Activated CD4-positive, CD25-positive, alpha-beta regulatory T cell treated with anti-CD3 and anti-CD28 coated beads, Interleukin-2, amount 50 U/mL, for 72 hours (primary cell): Measurements from ENCODE around the gene HMGN1.

ENCODE experiments used
- DNase-seq: peaks from one replicate; pipeline ENCODE4 v3.0.0; 2021

HMGN1 gene

DNA sequence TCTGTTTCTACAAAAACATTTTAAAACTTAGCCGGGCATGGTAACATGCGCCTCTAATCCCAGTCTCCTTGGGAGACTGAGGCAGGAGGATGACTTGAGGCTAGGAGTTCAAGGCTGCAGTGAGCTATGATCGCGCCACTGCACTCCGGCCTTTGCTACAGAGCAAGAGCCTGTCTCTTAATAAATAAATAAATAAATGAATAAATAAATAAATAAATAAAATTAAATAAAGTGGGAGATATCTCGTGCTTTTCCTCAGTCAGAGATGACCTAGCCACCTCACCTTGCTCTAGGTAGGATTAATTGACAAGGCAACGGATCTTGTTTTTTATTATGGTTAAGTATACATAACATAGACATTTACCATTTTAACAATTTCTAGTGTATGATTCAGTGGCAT lies 21.2 kb downstream of the HMGN1 start:
- no peak for DNase-seq

DNA sequence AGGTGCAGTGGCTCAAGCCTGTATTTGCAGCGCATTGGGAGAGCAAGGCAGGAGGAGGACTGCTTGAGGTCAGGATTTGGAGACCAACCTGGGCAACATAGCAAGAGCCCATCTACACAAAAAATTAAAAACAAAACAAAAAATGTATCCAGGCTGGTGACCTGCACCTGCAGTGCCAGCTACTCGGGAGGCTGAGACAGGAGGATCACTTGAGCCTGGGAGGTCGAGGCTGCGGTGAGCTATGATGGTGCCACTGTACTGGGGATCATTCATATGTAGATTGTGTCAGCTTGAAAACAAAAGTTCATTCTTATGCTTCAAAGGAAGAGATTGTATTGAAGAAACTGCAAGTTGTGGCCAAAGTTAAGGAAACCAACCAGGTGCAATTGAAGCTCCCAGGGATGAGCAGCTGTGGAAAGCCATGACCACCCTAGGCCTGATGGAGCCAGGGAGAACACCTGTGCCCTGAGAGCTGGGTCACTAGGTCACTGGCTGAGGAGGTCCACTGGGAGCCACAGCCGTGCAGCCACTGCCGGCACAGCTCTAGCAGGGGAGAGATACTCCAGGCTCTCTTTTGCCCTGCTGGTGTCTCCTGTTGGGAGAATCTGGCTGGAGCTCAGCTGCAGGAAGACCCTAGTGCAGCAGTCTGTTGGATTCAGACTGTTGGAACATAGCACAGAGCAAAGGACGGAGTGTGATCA lies 22.1 kb downstream of the HMGN1 start:
- DNase-seq: no peak

DNA sequence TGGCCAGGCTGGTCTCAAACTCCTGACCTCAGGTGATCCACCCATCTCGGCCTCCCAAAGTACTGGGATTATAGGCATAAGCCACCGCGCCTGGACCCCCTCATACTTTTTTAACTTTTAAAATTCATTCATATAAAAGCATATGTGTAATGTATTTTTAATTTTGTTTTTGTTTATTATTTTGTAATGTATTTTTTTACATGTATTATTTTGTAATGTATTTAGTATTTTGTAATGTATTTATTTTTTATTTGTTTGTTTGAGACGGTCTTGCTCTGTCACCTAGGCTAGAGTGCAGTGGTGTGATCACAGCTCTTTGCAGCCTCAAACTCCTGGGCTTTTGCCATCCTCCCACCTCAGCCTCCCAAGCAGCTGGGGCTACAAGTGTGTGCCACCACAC lies 23.4 kb downstream of the HMGN1 start:
- no peak for DNase-seq

DNA sequence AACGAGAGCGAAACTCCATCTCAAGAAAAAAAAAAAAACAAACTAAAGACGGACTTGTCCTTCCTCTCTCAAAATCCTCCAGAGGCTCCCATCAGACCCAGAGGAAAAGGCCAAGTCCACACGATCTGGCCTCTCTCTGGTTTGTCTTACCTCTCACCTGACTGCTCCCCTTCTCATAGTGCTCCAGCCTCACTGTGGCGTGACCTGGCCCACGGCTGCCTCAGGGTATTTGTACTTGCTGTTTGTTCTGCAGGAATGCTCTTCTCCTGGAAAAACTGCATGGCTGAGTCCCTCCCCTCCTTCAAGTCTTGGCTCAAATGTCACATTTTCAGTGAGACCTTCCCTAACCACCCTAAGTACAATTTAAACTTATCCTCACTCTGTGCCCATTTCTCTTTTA lies 27.5 kb downstream of the HMGN1 start:
- DNase-seq: no peak

DNA sequence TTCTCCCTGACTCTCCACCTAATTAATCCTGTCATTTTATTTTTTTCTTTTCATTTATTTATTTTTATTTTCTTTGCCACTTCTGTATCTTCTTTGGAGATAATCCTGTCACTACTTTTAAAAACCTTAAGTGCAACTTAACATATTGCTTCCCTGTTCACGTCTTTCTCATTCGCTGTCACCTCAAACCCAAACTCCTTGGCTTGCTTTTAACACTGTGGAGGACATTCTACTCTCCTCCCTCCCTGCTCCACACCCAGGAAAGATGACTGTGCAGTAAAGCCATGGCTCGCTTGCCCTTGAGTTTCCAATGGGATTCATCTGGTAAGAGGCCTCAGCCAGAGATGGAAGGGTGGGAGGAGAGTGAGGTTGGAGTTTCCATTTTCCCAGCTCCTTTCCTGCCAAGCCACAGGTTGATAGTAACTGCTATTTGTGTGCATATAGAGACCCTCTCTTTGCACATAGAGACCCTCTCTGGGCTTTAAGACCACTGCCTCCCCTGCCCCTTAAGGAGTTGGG lies 29.0 kb downstream of the HMGN1 start:
- DNase-seq: no peak

DNA sequence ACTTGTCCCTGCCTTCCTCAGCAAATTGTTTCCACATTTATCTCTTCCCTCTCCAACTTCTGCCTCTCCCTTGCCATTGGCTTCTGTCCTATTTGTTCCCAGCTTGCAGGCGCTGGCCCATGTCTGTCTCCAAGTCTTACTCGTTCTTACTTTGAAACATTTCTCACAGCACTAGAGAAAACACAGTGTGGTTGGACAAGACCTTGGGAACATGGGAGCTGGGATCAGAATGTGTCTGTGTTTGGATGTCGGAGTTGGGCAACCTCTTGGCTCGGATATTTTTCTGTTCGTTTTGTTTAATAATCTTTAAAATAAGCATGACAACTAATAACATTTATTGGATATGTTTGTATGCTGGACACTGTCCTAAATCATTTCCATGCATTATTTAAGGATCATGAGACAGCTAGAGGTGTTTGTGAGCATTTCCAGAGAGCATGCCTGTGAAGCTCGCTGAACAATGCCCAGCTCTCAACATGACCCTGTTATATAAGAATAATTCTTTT lies 29.6 kb downstream of the HMGN1 start:
- DNase-seq: no peak

DNA sequence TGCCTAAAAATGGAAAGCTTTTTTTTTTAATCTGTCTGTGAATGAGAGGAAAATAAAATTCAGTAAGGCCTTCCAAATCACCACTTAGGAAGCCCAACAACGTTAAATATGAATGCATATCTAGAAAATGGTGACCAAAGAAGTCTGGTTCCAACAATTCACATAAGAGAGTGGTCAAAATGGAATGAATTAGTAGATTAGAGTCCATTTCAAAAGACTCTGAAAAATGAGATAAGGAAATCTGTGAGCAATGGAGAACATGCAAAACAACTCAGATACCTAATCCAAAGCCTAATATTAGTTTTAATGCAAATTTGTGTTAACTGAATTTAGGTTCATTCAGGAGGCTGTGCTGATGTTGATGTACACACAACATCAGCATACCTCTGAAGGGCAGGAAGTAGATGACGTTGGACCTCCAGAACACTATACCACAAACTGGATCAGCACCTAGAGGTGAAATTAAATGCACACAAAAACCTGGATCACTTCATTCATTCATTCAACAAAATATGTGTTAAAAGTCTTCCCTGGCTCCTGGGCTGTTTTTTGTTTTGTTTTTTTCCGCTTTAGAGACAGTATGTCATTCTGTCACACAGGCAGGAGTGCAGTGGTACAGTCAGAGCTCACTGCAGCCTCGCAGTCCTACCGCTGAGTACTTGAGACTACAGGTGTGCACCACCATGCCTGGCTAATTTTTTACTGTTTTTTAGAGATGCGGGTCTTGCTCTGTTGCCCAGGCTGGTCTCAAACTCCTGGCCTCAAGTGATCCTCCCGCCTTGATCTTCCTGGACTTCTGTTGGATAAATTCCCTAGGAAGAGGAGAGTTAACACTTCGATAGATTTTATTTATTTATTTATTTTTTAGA lies 30.6 kb downstream of the HMGN1 start:
- DNase-seq: no peak

DNA sequence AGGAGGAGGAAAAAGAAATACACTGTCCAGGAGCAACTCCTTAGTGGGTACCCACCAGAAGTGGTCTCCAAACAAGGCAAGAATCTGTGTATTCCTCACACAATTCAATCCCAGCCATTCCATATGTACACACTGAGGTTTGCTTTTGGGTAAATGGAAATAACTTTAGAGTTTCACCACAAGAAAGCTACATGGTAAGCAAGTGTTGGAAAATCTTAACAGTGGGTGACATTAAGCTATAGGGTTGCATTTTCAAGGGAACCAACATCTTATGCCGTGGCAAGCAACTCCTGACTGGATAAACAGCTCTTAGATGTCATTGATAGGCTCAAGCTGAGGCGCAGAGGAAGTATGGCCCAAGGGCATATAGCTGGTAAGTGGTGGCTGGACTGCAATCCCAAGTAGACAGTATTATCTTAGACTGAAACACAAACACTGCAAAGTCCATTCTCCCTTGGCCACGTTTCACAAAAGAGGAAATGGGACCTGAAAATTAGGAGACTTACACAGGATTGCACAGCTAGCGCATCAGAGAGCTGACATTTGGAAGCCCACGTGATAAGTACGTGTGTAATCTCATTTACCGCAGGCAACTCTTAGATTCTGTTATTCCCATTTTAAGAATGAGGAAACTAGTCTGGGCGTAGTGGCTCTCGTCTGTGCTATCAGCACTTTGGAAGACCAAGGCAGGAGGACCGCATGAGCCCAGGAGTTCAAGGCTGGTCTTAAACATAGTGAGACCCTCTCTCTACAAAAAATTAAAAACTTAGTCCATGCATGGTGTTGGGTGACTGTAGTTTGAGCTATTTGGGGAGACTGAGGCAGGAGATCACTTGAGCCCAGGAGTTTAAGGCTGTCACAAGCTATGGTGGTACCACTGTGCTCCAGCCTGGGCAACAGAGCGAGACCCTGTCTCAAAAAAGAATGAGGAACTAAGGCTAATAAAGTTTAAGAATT lies 31.5 kb downstream of the HMGN1 start:
- no peak for DNase-seq

DNA sequence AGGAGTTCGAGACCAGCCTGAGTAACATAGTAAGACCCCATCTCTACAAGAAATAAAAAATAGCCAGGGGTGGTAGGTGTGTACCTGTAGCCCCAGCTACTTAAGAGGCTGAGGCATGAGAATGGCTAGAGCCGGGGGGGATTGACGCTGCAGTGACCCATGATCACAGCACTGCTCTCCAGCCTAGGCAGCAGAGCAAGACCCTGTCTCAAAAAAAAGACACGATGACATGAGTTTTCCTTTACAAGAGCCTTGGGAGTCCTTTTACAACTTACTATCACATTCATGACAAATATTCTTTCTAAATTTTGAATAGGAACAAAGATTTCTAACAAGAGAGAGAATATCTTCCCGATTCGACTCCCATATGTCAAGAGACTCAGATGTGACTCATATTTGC lies 32.2 kb downstream of the HMGN1 start:
- DNase-seq: no peak

DNA sequence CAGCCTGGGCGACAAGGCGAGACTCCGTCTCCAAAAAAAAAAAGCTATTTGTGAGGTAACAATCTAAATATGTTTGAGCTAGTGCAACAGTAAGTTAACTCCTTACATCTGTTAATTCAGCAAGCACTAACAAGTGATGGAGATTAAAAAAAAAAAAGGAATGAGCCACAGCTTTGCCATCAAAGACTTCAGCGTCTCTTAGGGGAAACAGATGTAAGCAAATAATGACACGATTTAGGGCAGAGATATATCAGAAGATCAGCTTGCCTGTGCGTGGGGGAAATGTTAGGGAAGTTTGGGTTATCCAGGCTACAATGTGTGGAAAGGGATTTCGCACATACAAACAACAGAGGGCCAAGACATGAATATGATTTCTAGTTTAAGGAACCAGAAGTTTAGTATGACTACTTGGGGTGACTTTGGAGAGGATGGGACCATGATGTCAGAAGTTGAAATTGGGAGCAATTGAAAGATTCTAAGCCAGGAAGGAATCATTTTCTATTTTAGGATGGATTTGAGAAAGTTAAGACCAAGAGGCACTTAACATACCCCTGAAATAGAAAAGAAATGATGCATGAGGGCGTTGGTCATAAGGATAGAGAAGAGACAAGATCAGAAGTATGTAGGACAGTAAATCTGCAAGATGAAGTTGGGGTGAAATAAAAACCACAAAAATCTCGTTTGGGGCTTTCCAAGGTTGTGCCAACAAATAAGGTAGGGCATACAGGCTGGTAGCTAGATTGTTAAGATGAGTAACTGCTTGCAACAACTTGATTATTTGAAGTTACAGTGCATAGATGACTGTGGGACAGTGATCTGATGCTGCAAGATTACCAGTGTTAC lies 33.1 kb downstream of the HMGN1 start:
- DNase-seq: no peak

DNA sequence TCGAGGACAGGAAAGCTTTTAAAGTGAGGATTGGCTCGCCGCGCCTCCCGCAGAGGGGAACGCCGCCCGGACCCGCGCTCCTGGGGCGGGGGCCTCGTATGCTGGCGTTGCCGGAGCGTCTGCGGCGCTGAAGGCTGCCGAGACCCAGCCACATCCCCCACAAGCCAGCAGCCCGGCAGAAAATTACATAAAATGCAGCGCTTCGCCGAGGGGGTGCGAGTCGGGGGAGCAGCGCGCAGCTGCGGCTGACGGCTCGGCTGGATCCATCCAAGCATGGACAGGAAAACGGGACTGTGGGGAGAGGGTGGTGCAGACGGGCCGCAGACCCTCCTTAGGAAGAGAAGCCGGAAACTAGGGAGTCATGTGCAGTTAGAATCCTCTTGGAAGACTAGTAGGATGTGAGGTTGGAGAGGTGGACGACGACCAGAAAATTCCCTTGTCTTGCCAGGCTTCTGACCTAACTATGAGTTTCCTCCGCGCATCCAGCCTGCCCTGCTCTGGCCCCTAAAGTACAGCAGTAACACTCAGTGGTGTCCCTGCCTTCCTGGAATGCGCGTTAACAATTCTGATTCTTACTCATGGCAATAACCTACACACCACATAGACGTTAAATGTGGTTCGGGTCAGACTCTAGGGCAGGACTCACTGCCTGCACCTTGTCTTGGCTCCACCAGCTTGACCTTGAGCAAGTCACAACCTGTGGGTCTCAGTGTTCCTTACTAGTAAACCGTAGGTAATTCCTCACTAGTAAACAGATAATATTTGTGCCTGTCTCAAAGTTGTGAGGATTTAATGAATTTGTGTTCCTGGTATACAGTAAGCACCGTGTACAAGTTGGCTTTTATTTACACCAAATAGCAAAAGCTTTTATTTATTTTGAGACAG lies 34.5 kb downstream of the HMGN1 start:
- peak; percentile 51 for DNase-seq

DNA sequence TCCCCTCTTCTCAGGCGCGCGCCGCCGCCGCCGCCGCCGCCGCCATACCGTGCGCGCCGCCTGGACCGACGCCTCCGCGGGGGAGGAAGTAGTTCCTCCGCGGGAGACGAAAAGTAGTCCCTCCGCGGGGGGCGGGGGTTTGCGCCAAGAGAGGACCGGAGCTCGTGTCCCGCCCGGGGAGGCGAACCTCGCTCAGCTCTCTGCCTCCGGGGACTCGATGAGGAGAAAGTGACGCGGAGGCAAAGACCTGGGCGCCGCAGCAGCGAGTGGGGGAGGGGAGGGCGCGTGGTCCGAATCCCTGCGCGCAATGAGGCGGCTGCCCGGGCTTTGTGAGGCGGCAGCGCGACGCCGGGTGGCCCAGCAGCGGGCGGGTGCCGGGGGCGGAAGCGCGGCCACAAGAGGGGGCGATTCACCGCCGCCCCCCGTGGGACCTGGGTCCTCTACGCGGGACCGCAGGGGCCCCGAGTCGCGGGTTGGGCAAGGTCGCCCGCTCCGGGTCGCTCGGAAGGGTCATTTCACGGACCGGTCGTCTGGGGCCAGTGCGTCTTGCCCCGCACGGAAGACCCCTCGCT lies 35.2 kb downstream of the HMGN1 start, which contains the start of gene BRWD1:
TSS of gene BRWD1 (minus strand) at position 62 of the 572 bp plus-strand sequence. CDS start 141 bp downstream, outside the sequence.
- DNase-seq: peak; percentile 82

DNA sequence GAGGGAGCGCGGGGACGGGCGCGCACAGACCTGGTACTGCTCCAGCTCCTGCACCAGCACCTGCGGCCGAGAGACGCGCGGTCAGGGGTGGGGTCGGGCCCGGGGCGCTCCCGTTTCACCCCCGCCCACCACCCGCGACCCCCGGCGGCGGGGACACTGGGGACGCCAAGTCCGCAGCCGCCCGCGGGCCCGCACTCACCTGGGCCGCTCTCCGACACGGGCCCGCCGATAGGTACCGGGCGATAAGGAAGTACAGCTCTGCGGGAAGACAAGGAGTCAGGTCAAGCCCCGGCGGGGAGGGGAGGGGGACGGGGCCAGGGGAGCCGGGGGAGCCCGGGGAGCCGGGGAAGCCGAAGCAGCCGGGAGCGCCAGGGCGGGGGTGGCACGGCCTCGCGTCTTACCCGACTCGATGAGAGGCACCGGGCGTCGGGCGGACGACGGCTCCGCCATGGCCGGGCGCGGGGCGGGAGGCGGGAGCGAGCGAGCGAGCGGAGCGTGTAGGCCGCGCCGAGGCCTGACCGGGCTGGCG lies 35.8 kb downstream of the HMGN1 start:
- no peak for DNase-seq

DNA sequence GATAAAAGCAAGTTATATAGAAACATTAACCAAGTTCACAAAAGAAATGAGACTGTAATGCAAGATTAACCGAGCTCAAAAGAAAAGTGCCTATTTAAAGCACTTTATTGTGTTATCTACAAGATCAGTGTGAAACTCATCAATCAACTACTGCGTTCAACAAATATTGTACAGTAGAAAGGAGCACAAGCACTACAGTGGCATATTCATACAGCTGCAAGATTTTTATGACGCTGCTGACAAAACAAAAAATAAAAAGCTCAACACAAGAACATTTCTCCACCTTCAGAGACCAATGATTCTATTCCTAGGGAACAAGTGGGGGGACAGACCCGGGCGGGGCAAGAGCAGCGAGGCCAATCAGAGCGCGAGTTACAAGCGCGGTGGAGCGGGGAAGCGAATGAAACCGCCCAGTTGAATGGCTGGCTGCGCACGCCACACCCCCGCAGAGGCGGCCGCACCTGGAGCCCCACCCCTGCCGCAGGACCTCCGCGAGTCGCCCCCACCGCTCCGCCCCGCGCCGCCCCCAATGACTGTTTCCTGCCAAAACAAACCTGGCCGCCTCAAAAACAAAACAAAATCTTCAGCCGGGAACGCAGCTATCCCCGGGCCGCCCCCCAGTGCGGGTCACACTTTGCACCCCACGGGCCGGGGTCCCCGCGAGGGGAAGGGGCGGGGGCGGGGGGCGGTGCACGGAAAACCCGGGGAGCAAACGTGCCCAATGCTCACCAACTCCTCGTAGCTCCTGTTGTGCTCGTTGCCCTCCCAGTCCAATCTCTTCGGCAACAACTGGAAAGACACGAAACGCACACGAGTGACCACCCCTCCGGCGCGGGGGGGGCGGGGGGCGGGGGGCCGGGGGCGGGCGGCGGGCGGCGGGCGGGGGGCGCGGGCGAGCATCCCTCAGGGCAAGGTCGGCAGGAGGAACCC lies 36.5 kb downstream of the HMGN1 start:
- peak; percentile 97 for DNase-seq

DNA sequence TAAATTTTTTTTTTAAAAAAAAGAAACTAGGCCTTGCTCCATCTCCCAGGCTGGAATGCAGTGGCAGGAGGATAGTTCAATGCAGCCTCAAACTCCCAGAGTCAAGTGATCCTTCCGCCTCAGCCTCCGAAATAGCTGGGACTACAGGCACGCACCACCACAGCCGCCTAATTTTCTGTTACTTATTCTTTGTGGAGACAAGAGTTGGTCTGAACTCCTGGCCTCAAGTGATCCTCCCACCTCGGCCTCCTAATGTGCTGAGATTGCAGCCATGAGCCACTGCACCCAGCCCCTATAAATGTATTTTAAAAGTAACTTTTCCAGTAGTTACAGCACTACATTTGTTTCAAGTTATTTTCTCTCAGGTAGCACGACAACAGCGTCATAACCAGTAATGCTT lies 37.7 kb downstream of the HMGN1 start:
- no peak for DNase-seq

DNA sequence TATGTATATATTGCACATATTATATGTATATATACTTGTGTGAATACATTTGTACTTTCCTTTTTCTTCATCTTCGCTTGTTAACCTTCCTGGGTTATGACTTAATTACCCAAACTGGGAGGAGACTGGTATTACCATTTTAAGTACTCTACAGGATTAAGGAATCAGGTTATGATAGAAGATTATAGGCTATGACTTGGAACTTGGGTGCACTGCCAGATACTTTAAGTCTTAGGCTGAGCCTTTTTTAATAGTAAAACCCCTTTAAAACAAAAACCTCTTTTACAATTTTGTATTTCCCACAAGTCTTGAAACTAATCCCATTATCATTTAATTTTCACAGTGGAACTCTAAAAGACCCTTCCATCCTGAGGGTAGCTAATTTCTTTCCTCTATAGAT lies 41.4 kb downstream of the HMGN1 start:
- DNase-seq: no peak

DNA sequence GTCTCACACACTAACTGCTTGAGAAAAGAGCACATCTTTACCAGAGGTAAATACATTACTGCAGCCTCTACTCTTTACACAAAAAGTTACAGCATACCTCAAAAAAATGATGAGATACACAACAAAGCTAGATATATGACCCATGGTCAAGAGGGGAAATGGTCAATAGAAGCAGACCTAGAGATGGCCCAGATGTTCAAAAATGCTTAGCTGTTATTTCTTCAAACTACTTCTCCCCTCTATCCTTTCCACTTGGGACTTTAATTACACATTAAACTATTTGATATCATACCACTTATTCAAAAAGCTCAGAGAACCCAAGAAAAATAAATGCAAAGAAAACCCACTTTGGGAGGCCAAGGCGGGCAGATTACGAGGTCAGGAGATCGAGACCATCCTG lies 48.3 kb downstream of the HMGN1 start:
- DNase-seq: no peak

DNA sequence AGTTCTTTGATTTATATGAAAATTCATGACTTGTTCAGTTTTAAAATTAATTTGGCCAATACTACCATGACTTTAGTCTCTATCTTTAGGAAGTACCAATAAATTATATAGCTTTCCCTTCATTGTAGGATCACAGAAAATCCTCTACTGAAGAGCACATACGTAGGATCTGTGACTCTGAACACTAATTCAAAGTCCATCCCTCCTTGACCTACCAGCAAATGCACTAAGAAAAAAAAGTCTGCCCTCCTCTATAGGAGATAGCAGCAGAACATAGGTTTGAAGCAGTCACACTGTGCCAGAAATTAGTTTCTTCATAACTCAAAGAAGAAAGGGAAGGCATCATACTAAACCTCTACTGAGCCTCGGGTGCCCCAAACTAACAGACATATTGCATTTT lies 52.0 kb downstream of the HMGN1 start:
- no peak for DNase-seq
